CD4-positive, alpha-beta memory T cell (primary cell): ENCODE data around the gene TPPP. TPM values are rescaled to one million over a fixed set of nuclear protein-coding genes. Genes with fewer than 3 reads are reported as not detected.

Source experiments
- CTCF ChIA-PET: fragments of 350-600 bp; sonication (Branson Sonifier 250); formaldehyde crosslinking; loops from one replicate; lab custom pipeline; 2021; ENCODE audit warnings: inconsistent platforms; ENCODE audit not compliant: partially characterized antibody; lab: Charles Lee
- POLR2A ChIA-PET: fragments of 350-600 bp; sonication (Branson Sonifier 250); formaldehyde crosslinking; loops from one replicate; lab custom pipeline; 2021; ENCODE audit not compliant: partially characterized antibody; lab: Charles Lee
- DNase-seq, 5 donors: peaks; one replicate each; pipeline versions ENCODE4 v3.0.0 to v3.0.0-alpha.2; 2020 to 2022; ENCODE audit warnings: mixed read lengths in 1 of 5
- H3K27ac ChIP-seq: one replicate; pipeline ENCODE4 v1.7.0; 2013; ENCODE audit warnings: low read depth, low read length
- H3K27me3 ChIP-seq: 2 replicates; pipeline ENCODE4 v1.7.0; 2013; ENCODE audit warnings: mild to moderate bottlenecking, low read length, moderate library complexity; ENCODE audit not compliant: insufficient read depth
- H3K36me3 ChIP-seq: 2 replicates; pipeline ENCODE4 v1.7.0; 2013; ENCODE audit warnings: mild to moderate bottlenecking, low read length, moderate library complexity; ENCODE audit not compliant: insufficient read depth
- H3K4me1 ChIP-seq: 2 replicates; pipeline ENCODE4 v1.7.0; 2013; ENCODE audit warnings: mild to moderate bottlenecking, low read length, moderate library complexity; ENCODE audit not compliant: insufficient read depth
- H3K4me3 ChIP-seq, 2 donors: one replicate each; pipeline ENCODE4 v1.7.0; 2013; ENCODE audit warnings: low read length in 2 of 2, mild to moderate bottlenecking in 1 of 2
- H3K9me3 ChIP-seq, 2 donors: one replicate each; pipeline ENCODE4 v1.7.0; 2013; ENCODE audit warnings: low read length in 2 of 2, control low read depth in 1 of 2; ENCODE audit not compliant: control insufficient read depth in 1 of 2
- H3K27ac Mint-ChIP-seq, 7 donors: one replicate each; pipeline ENCODE4 v1.8.0; 2020 to 2021; ENCODE audit warnings: mixed read lengths in 7 of 7, mild to moderate bottlenecking in 6 of 7, inconsistent platforms in 3 of 7, moderate library complexity in 3 of 7
- H3K27me3 Mint-ChIP-seq, 2 donors: one replicate each; pipeline ENCODE4 v1.8.0; 2020 to 2021; ENCODE audit warnings: mixed read lengths in 2 of 2
- H3K36me3 Mint-ChIP-seq, 2 donors: one replicate each; pipeline ENCODE4 v1.8.0; 2020 to 2021; ENCODE audit warnings: mixed read lengths in 2 of 2, inconsistent platforms in 1 of 2, mild to moderate bottlenecking in 1 of 2
- H3K4me1 Mint-ChIP-seq, 4 donors: one replicate each; pipeline ENCODE4 v1.8.0; 2020 to 2021; ENCODE audit warnings: mixed read lengths in 4 of 4, mild to moderate bottlenecking in 1 of 4
- H3K4me3 Mint-ChIP-seq, 8 donors: one replicate each; pipeline ENCODE4 v1.8.0; 2020 to 2021; ENCODE audit warnings: mixed read lengths in 8 of 8, mild to moderate bottlenecking in 7 of 8, moderate library complexity in 6 of 8, inconsistent platforms in 3 of 8
- H3K9me3 Mint-ChIP-seq, 8 donors: one replicate each; pipeline ENCODE4 v1.8.0; 2020 to 2021; ENCODE audit warnings: mixed read lengths in 8 of 8, mild to moderate bottlenecking in 5 of 8, inconsistent platforms in 3 of 8, moderate library complexity in 1 of 8
- intact Hi-C: fragments of 100-400 bp; cut with micrococcal nuclease; formaldehyde crosslinking; loops from one replicate; pipeline ENCODE4 v1.15.1; 2023
- polyA plus RNA-seq, 2 donors: library from polyadenylated mRNA; unstranded; fragments of 300-500 nt; fragmentation: Illumina TruSeq; gene quantifications; one replicate each; pipeline ENCODE4 v1.2.3, GENCODE V29; 2021
- total RNA-seq, 2 experiments: library from RNA; stranded (reverse); gene quantifications; one replicate each; pipeline ENCODE4 v1.2.3, GENCODE V29; 2021

TPPP gene
- total and polyA plus RNA-seq, 4 experiments from 2014 or later: 0.36 to 3.3 (median 1.1) TPM

- DNase-seq: peak in 1 of 5 donors; percentile 22
These were observed 17.1 kb downstream of the TPPP start for GRCh38 chr5:675871-676698.

GRCh38 chr5:675111-675870, 17.9 kb downstream of the TPPP start:
- H3K27me3 Mint-ChIP-seq: peaks cover 0 to 3% of the 10 kb centered on the region in 2 donors
- ChIA-PET POLR2A (no interaction called here), CTCF (no interaction called here)
- peaks cover 0 to 2% (median 0%) of the 10 kb centered on the region in 8 donors for H3K9me3 Mint-ChIP-seq
- Histone ChIP-seq H3K9me3 (no peaks in the 10 kb centered on the region), H3K4me3 (no peak overlapping the region), H3K27ac (no peak overlapping the region), H3K4me1 (peaks cover 29% of the 10 kb centered on the region), H3K36me3 (no peaks in the 10 kb centered on the region), H3K27me3 (no peaks in the 10 kb centered on the region)
- H3K27ac Mint-ChIP-seq: peak overlapping the region in 2 of 7 donors; percentile 37 to 52
- intact Hi-C loops: loop anchor here (10.0 kb wide), 1 partner anchor 330 kb away; the partner anchor contains the start of gene NKD2
- peaks cover 0 to 3% of the 10 kb centered on the region in 2 donors for H3K36me3 Mint-ChIP-seq
- DNase-seq: peak in 1 of 5 donors; percentile 24
- H3K4me1 Mint-ChIP-seq: peaks cover 6 to 22% (median 9%) of the 10 kb centered on the region in 4 donors
- H3K4me3 Mint-ChIP-seq: no peak overlapping the region

More at GRCh38 chr5:675871-676698, 17.1 kb downstream of the TPPP start:
- intact Hi-C loops: loop anchor here (10.0 kb wide), 1 partner anchor 329 kb away; the partner anchor contains the start of gene NKD2
- H3K27ac ChIP-seq: no peak overlapping the region
- POLR2A ChIA-PET: no interaction called here
- Mint-ChIP-seq H3K36me3 (peaks cover 0 to 3% of the 10 kb centered on the region in 2 donors), H3K4me3 (no peak overlapping the region), H3K9me3 (peaks cover 0 to 2% (median 0%) of the 10 kb centered on the region in 8 donors), H3K27me3 (peaks cover 0 to 3% of the 10 kb centered on the region in 2 donors), H3K4me1 (peaks cover 6 to 22% (median 9%) of the 10 kb centered on the region in 4 donors), H3K27ac (peak overlapping the region in 3 of 7 donors; percentile 30 to 64 (median 46))
- H3K9me3 ChIP-seq: no peaks in the 10 kb centered on the region
- CTCF ChIA-PET: interaction anchor here (1.3 kb wide), 1 partner anchor 227 kb away, joined by 4 read pairs; no protein-coding TSS in a partner anchor
- no peak overlapping the region for H3K4me3 ChIP-seq
- peaks cover 29% of the 10 kb centered on the region for H3K4me1 ChIP-seq
- H3K36me3 ChIP-seq: no peaks in the 10 kb centered on the region
- no peaks in the 10 kb centered on the region for H3K27me3 ChIP-seq

- ChIA-PET POLR2A (no interaction called here), CTCF (no interaction called here)
- Histone ChIP-seq H3K27me3 (no peaks in the 10 kb centered on the region), H3K36me3 (no peaks in the 10 kb centered on the region), H3K4me3 (no peak overlapping the region), H3K4me1 (peaks cover 29% of the 10 kb centered on the region), H3K27ac (no peak overlapping the region), H3K9me3 (no peaks in the 10 kb centered on the region)
- Mint-ChIP-seq H3K9me3 (peaks cover 0 to 2% (median 0%) of the 10 kb centered on the region in 8 donors), H3K27ac (peak overlapping the region in 1 of 7 donors; percentile 29), H3K36me3 (peaks cover 0 to 3% of the 10 kb centered on the region in 2 donors), H3K4me3 (no peak overlapping the region), H3K27me3 (peaks cover 0 to 3% of the 10 kb centered on the region in 2 donors), H3K4me1 (peaks cover 6 to 22% (median 9%) of the 10 kb centered on the region in 4 donors)
- no peak for DNase-seq
- intact Hi-C loops: loop anchor here (10.0 kb wide), 1 partner anchor 330 kb away; the partner anchor contains the start of gene NKD2
These were observed 18.5 kb downstream of the TPPP start for GRCh38 chr5:674630-675011.

GRCh38 chr5:673831-674629, 19.1 kb downstream of the TPPP start:
- Histone ChIP-seq H3K9me3 (no peaks in the 10 kb centered on the region), H3K4me1 (peaks cover 29% of the 10 kb centered on the region), H3K27ac (peak overlapping the region; percentile 59), H3K36me3 (no peaks in the 10 kb centered on the region), H3K4me3 (no peak overlapping the region), H3K27me3 (no peaks in the 10 kb centered on the region)
- peaks cover 0 to 3% of the 10 kb centered on the region in 2 donors for H3K27me3 Mint-ChIP-seq
- DNase-seq: peak in 1 of 5 donors; percentile 41
- H3K9me3 Mint-ChIP-seq: peaks cover 0 to 2% (median 0%) of the 10 kb centered on the region in 8 donors
- peaks cover 6 to 22% (median 9%) of the 10 kb centered on the region in 4 donors for H3K4me1 Mint-ChIP-seq
- CTCF ChIA-PET: interaction anchor here (1.4 to 2.0 kb wide), 2 partner anchors 228 to 231 kb away, joined by 3 to 13 read pairs; no protein-coding TSS in a partner anchor
- POLR2A ChIA-PET: no interaction called here
- H3K36me3 Mint-ChIP-seq: peaks cover 0 to 3% of the 10 kb centered on the region in 2 donors
- no peak overlapping the region for H3K4me3 Mint-ChIP-seq
- intact Hi-C loops: loop anchor here (2.0 to 10.0 kb wide), 2 partner anchors 19 to 331 kb away; partner anchors contain the start of genes NKD2 and TPPP
- peak overlapping the region in 6 of 7 donors; percentile 27 to 88 (median 76) for H3K27ac Mint-ChIP-seq

GRCh38 chr5:673161-673830, 19.9 kb downstream of the TPPP start:
- Mint-ChIP-seq H3K4me3 (peak overlapping the region; percentile 78 to 92 (median 82)), H3K4me1 (peaks cover 6 to 22% (median 9%) of the 10 kb centered on the region in 4 donors), H3K27me3 (peaks cover 0 to 3% of the 10 kb centered on the region in 2 donors), H3K27ac (peak overlapping the region; percentile 98 to 100 (median 99)), H3K36me3 (peaks cover 0 to 3% of the 10 kb centered on the region in 2 donors), H3K9me3 (peaks cover 0 to 2% (median 0%) of the 10 kb centered on the region in 8 donors)
- no peaks in the 10 kb centered on the region for H3K9me3 ChIP-seq
- H3K4me3 ChIP-seq: peak overlapping the region in 1 of 2 donors; percentile 4
- peak overlapping the region; percentile 59 for H3K27ac ChIP-seq
- no peaks in the 10 kb centered on the region for H3K36me3 ChIP-seq
- POLR2A ChIA-PET: interaction anchor here (0.8 kb wide), 1 partner anchor 37 kb away, joined by 3 read pairs; no protein-coding TSS in a partner anchor
- DNase-seq: peak in 1 of 5 donors; percentile 35
- no peaks in the 10 kb centered on the region for H3K27me3 ChIP-seq
- intact Hi-C loops: loop anchor here (2.0 to 10.0 kb wide), 2 partner anchors 20 to 332 kb away; partner anchors contain the start of genes NKD2 and TPPP
- peaks cover 29% of the 10 kb centered on the region for H3K4me1 ChIP-seq
- CTCF ChIA-PET: interaction anchor here (1.4 to 2.0 kb wide), 2 partner anchors 229 to 232 kb away, joined by 3 to 13 read pairs; no protein-coding TSS in a partner anchor
